Measurements from ENCODE around the gene CDKN2B.
"Not testable (repeated sequence)": the region's sequence is repeated elsewhere in the genome, so short reads cannot be mapped to it uniquely, and the experiment has no call there.

The CDKN2B gene

DNA sequence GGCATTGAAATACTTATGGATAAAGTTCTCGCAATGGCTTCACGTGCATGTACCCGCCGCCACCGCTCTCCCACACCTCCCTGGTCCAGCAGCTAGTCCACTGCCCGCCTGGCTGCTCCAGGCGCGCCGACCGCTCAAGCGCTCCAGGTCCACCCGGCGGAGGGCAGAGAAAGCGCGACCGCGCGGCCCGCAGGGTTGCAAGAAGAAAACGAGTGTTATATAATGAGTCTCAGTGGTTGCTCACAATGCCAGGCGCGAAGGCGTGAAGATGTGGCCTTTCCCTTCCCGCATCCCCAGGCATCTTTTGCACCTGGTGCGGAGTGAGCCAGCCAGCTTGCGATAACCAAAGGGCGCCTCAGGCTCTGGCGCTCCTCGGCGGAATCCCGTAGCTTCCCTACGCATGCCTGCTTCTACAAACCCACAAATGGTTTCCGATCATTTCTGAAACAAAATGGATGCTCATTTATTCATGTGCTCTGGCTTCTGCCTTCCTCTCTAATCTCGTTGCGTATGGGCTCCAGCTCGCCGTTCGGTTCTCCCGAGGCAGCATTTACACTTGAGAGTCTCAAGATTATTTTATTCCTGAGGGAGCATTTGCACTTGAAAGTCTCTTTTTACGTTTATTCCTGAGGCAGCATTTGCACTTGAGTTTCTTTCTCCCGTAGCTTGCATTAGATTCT lies 40.6 kb downstream of the CDKN2B start:
- no peak for ATAC-seq

DNA sequence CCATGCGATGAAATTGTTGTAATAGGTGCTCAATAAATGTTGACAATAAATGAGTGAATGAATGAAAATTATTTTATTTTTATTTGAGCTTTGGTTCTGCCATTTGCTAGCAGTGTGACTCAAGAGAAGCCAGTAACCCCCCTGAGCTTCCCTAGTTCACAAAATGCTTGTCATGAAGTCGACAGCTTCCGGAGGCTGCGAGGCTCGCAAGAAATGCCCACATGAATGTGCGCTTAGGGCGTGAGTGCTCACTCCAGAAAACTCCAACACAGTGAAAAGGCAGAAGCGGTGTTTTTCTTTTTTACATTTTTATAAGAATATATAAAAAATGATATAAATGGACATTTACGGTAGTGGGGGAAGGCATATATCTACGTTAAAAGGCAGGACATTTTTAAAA lies 41.4 kb downstream of the CDKN2B start:
- ATAC-seq: no peak

DNA sequence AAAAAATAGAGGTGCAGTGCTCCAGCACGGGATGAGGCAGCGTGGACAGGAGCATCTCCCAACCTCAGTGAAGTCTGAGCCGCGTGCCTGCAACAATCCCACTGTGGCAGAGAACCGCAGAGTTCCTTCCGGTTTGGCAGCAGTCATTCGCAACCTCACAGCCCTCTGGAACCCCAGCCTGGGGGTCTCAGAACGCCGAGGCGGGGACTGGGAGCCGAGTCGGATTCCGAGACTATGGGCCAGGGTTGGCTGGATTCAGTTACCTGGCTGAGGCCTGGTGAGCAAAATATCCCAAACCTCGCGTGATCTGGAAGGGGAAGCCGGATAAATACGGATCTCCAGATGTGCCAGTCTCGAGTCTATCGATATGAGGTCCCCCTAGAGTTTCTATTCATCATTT lies 41.9 kb downstream of the CDKN2B start:
- ATAC-seq: no peak

DNA sequence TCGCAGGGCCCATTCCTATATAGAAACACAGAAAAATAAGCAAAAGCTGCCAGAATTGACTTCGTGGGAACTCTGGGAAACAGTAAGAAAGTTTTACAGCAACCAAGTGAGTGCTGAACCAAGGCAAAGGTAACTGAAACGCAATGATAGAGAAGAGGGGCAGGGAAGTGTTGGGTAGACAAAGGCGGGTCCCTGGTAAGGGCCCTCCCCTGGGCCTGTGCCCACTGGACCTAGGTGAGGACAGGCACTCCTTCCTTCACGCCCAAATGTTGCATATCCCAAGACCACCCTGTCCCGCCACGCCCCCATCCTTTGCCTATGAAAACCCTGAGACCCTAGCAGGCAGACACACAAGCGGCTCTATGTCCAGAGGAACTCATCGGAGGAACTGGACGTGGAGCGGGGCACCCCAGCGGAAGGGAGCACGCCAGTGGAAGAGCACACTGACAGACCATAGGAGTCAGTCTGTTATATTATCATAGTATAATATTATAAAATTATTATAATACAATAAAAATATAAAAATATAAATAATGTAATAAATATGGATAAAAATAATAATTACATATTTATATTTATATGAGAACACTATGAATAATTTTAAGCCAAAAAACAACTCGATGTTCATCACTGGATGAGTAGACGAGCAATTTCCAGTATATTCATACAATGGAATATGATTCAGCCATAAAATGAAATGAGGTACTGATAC lies 42.8 kb downstream of the CDKN2B start:
- ATAC-seq: no peak

DNA sequence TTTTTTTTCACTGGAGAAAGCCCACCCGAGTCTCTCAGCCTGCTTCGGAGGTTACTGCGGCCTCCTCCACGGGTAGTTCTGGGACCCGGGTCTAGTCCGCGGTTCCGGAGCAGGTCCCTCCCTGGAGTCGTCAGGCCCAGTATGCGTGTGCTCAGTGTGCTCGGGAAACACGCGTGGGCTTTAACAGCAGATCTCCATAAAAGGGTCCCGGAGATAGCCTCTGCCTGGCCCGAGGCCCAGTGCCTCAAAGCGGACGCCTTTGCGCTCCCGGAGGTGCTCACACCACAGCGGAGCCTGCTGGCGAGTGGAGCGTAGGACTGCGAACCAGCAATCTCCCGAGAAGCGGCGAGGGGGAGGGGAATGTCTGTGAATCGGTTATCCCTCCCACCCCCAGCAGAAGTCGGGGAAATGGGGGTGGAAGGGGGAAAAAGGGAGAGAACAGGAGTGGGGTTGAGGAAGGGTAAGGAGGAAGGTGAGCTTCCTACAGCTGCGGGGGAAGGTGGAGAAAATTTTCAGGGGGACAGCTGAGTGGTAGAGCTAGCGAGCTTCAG lies 43.6 kb downstream of the CDKN2B start:
- peak; percentile 55 for ATAC-seq

DNA sequence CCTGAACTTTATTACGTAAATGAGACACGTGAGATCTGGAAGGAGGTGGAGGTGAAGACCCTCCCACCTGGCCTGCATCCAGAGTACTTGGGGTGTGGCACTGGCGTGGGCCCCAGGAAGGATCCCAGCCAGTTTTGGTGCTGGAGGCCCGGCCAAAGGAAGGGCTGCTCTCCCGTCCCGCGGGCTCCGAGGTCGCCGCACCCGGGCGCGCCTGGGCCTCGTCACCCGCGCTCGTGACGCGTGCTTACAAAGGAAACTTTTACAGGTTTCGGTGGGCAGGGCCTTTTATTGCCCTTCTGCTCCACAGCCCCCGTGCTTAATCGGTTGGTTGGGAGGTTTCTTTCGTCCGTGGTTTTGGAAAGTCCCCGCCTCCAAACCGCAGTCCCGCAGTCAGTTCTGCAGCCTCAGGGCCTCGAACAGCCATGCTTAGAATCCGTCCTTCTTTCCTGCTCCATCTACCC lies 44.1 kb downstream of the CDKN2B start:
- peak; percentile 65 to 75 for ATAC-seq

DNA sequence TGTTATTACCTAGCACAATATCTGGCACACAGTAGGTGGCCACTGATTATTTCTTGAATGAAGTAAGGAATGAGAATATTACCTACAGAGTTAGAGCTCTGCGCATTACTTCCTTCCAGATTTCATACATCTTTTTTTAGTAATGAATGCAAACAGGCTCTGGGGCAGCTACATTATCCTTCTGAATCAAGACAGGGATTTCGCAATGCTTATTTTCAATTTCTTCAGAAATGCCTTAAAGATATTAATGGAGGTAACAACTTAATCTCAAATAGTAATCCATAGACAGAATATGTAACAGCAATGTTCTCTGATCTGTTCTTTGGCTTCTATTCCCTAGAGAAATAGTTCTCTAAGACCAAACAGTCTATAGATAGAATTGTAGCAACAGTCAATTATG lies 47.5 kb downstream of the CDKN2B start:
- no peak for ATAC-seq

DNA sequence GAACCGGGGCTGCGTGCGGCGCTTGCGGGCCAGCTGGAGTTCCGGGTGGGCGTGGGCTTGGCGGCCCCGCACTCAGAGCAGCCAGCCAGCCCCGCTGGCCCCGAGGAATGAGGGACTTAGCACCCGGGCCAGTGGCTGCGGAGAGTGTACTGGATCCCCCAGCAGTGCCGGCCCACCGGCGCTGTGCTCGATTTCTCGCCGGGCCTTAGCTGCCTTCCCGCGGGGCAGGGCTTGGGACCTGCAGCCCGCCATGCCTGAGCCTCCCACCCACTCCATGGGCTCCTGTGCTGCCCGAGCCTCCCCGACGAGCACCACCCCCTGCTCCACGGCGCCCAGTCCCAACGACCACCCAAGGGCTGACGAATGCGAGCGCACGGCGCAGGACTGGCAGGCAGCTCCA lies 49.8 kb downstream of the CDKN2B start:
- not testable (repeated sequence) for ATAC-seq

DNA sequence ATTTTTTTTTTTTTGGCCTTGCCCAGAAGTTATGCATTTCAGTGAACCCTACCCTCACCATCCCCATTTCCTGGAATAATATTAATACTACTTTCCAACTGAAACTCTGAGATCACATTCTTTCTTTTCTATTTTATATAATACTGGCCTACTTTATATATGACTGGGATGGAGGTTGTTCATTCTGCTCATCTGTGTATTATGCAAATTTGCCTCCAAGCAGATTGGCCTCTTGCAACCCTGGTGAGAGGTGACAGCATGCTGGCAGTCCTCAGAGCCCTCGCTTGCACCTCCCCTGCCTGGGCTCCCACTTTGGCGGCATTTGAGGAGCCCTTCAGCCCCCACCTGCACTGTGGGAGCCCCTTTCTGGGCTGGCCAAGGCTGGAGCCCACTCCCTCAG lies 50.3 kb downstream of the CDKN2B start:
- peak; percentile 60 to 68 for ATAC-seq

Measured in activated CD4-positive, CD25-positive, alpha-beta regulatory T cell treated with anti-CD3 and anti-CD28 coated beads, Interleukin-2, amount 50 U/mL, for 24 hours (primary cell).